Hair follicle dermal papilla cell (primary cell): ENCODE data around the gene PITX1. TPM values are rescaled to one million over a fixed set of nuclear protein-coding genes. Genes with fewer than 3 reads are reported as not detected.

ENCODE experiments used
- total RNA-seq: library from RNA; depleted of rRNA; stranded (reverse); fragments of >200 nt; gene quantifications from 2 replicates; pipeline ENCODE4 v1.2.3, GENCODE V29; 2012

Gene PITX1
- total RNA-seq, result 0.81 and 1.6 TPM in 2 replicates

GRCh38 chr5:135033901-135034235 lies at the start of gene PITX1:
TSS of gene PITX1 (minus strand) at chr5:135034228. CDS start at chr5:135033881, 347 bp downstream.

Other genes starting within 250 kb of the PITX1 start
- 40.0 and 53.7 TPM in 2 replicates for gene C5orf24, start 188.3 kb downstream of the PITX1 start, total RNA-seq
- gene TXNDC15, start 159.9 kb downstream of the PITX1 start, total RNA-seq, result 113 and 128 TPM in 2 replicates
- 5.3 and 5.7 TPM in 2 replicates for gene PCBD2, start 129.1 kb downstream of the PITX1 start, total RNA-seq
- gene CATSPER3, start 66.3 kb downstream of the PITX1 start, total RNA-seq, result not detected in 2 replicates